22Rv1 (cell line): ENCODE data around the gene NUP62.

Experiments
- CTCF ChIP-seq: fragments of 450-650 bp; IDR thresholded peaks from 2 replicates; pipeline ENCODE4 v1.5.1; 2017; ENCODE audit warnings: mild to moderate bottlenecking
- ZFX ChIP-seq: fragments of 450-650 bp; IDR thresholded peaks from 2 replicates; pipeline ENCODE4 v1.6.1; 2017; ENCODE audit warnings: antibody characterized with exemption, borderline replicate concordance

GRCh38 chr19:49864890-49865289 is 64.4 kb downstream of the NUP62 start:
- TF ChIP-seq CTCF, result no peak
- no peak for TF ChIP-seq ZFX
